GM23248 (cell line): ENCODE measurements around the gene NCF4. TPM values are rescaled to one million over a fixed set of nuclear protein-coding genes. Genes with fewer than 3 reads are reported as not detected.

Source experiments
- DNase-seq: peaks from one replicate; pipeline ENCODE4 v3.0.0-alpha.2; 2015
- H2AFZ ChIP-seq: fragments of 200-600 bp; sonication (generic); 2 replicates; pipeline ENCODE4 v1.6.1; 2016; ENCODE audit warnings: antibody characterized with exemption
- H3F3A ChIP-seq: fragments of 200-600 bp; sonication (generic); 2 replicates; pipeline ENCODE4 v1.6.1; 2016; ENCODE audit warnings: mild to moderate bottlenecking, antibody characterized with exemption, mixed run types; ENCODE audit not compliant: insufficient read depth
- H3K27ac ChIP-seq: fragments of 200-600 bp; sonication (generic); 2 replicates; pipeline ENCODE4 v1.5.1; 2016; ENCODE audit warnings: mild to moderate bottlenecking
- H3K27me3 ChIP-seq: fragments of 200-600 bp; sonication (generic); replicated peaks from 2 replicates; pipeline ENCODE4 v1.6.1; 2016; ENCODE audit warnings: mild to moderate bottlenecking; ENCODE audit not compliant: insufficient read depth
- H3K36me3 ChIP-seq: fragments of 200-600 bp; sonication (generic); 2 replicates; pipeline ENCODE4 v1.6.1; 2016; ENCODE audit warnings: low read depth, mild to moderate bottlenecking
- H3K4me1 ChIP-seq: fragments of 200-600 bp; sonication (generic); 2 replicates; pipeline ENCODE4 v1.6.1; 2016; ENCODE audit warnings: mild to moderate bottlenecking; ENCODE audit not compliant: insufficient read depth
- H3K4me2 ChIP-seq: fragments of 200-600 bp; sonication (generic); one replicate; pipeline ENCODE4 v1.6.1; 2016; ENCODE audit warnings: mild to moderate bottlenecking; ENCODE audit not compliant: unreplicated experiment
- H3K4me3 ChIP-seq: fragments of 200-600 bp; sonication (generic); 2 replicates; pipeline ENCODE4 v1.5.1; 2016; ENCODE audit warnings: mild to moderate bottlenecking
- H3K79me2 ChIP-seq: fragments of 200-600 bp; sonication (generic); 2 replicates; pipeline ENCODE4 v1.6.1; 2016; ENCODE audit warnings: mild to moderate bottlenecking; ENCODE audit not compliant: insufficient read depth
- H3K9ac ChIP-seq: fragments of 200-600 bp; sonication (generic); 2 replicates; pipeline ENCODE4 v1.6.1; 2016; ENCODE audit warnings: mild to moderate bottlenecking
- H3K9me2 ChIP-seq: fragments of 200-600 bp; sonication (generic); 2 replicates; pipeline ENCODE4 v1.6.1; 2016; ENCODE audit warnings: mixed run types, mild to moderate bottlenecking, moderate library complexity; ENCODE audit not compliant: insufficient read depth
- H3K9me3 ChIP-seq: fragments of 200-600 bp; sonication (generic); one replicate; pipeline ENCODE4 v1.6.1; 2017; ENCODE audit warnings: low read depth
- H4K20me1 ChIP-seq: fragments of 200-600 bp; sonication (generic); 2 replicates; pipeline ENCODE4 v1.6.0; 2016; ENCODE audit not compliant: insufficient read depth
- EZH2 ChIP-seq: fragments of 200-600 bp; sonication (generic); IDR thresholded peaks from 2 replicates; pipeline ENCODE4 v1.6.1; 2018; ENCODE audit warnings: antibody characterized with exemption, mild to moderate bottlenecking; ENCODE audit not compliant: insufficient read depth, poor library complexity, severe bottlenecking
- EZH2phosphoT487 ChIP-seq: fragments of 200-600 bp; sonication (generic); IDR thresholded peaks from 2 replicates; pipeline ENCODE4 v1.6.1; 2018; ENCODE audit warnings: antibody characterized with exemption, moderate library complexity, mild to moderate bottlenecking, low read depth; ENCODE audit not compliant: insufficient read depth
- WGBS, 2 experiments: methylation state at CpG; one replicate each; pipeline ENCODE4 v1.1.6; 2015 to 2017; ENCODE audit warnings: low lambda C conversion rate in 2 of 2, low coverage in 1 of 2; ENCODE audit errors: missing lambda C conversion rate in 2 of 2; 5-methylcytosine and 5-hydroxymethylcytosine counted together
- in situ Hi-C: fragments of 300-500 bp; cut with MboI; formaldehyde crosslinking; loops from 2 replicates; pipeline ENCODE4 v1.15.0; 2020
- polyA plus RNA-seq: library from polyadenylated mRNA; unstranded; fragments of >200 nt; fragmentation: Nextera tagmentation; extraction: Ambion mirVana; gene quantifications from 2 replicates; pipeline ENCODE4 v1.2.1, GENCODE V29; 2016
- total RNA-seq: library from RNA; depleted of rRNA; stranded (reverse); fragments of >200 nt; shearing (Covaris generic); gene quantifications from 2 replicates; pipeline ENCODE4 v1.2.3, GENCODE V29; 2014

The NCF4 gene
- total and polyA plus RNA-seq, 2 experiments from 2014 or later = not detected

- H4K20me1 ChIP-seq = no peaks in the 10 kb centered on the region
- no peaks in the 10 kb centered on the region for H3F3A ChIP-seq
- TF ChIP-seq EZH2phosphoT487 (no peak), EZH2 (no peak)
- H3K9ac ChIP-seq = no peak overlapping the region
- 38 to 48% methylated on average over 11 of the region's 11 CpGs for WGBS, 2 experiments
- H2AFZ ChIP-seq = no peak overlapping the region
- H3K4me1 ChIP-seq = no peaks in the 10 kb centered on the region
- H3K4me3 ChIP-seq = no peak overlapping the region
- no peaks in the 10 kb centered on the region for H3K36me3 ChIP-seq
- peaks cover 14% of the 10 kb centered on the region for H3K27me3 ChIP-seq
- no peaks in the 10 kb centered on the region for H3K9me2 ChIP-seq
- in situ Hi-C loops = loop anchor here (10.0 kb wide), 1 partner anchor 112 kb away; no protein-coding TSS in a partner anchor
- no peak for DNase-seq
- no peak overlapping the region for H3K27ac ChIP-seq
- no peaks in the 10 kb centered on the region for H3K9me3 ChIP-seq
- no peak overlapping the region for H3K4me2 ChIP-seq
- no peaks in the 10 kb centered on the region for H3K79me2 ChIP-seq
Observed at GRCh38 chr22:36863281-36863680, 2.5 kb downstream of the NCF4 start.

GRCh38 chr22:36863979-36864378 is 3.2 kb downstream of the NCF4 start:
- WGBS, 2 experiments = 64 to 66% methylated on average over 6 of the region's 6 CpGs
- in situ Hi-C loops = loop anchor here (10.0 kb wide), 1 partner anchor 111 kb away; no protein-coding TSS in a partner anchor
- TF ChIP-seq EZH2 (no peak), EZH2phosphoT487 (no peak)

GRCh38 chr22:36864454-36865215 is 3.8 kb downstream of the NCF4 start:
- Histone ChIP-seq H3K4me3 (no peak overlapping the region), H2AFZ (no peak overlapping the region), H3F3A (no peaks in the 10 kb centered on the region), H3K79me2 (no peaks in the 10 kb centered on the region), H3K27ac (no peak overlapping the region), H3K4me1 (no peaks in the 10 kb centered on the region), H3K9me3 (no peaks in the 10 kb centered on the region), H3K36me3 (no peaks in the 10 kb centered on the region), H4K20me1 (no peaks in the 10 kb centered on the region), H3K9me2 (no peaks in the 10 kb centered on the region), H3K27me3 (peaks cover 8% of the 10 kb centered on the region), H3K9ac (no peak overlapping the region), H3K4me2 (no peak overlapping the region)
- 67 to 68% methylated on average over 14 of the region's 14 CpGs for WGBS, 2 experiments
- in situ Hi-C loops = loop anchor here (10.0 kb wide), 1 partner anchor 110 kb away; no protein-coding TSS in a partner anchor
- no peak for DNase-seq
- no peak for TF ChIP-seq EZH2
- TF ChIP-seq EZH2phosphoT487 = no peak

More at GRCh38 chr22:36863979-36864378, 3.2 kb downstream of the NCF4 start:
- no peaks in the 10 kb centered on the region for H3K36me3 ChIP-seq
- H3F3A ChIP-seq = no peaks in the 10 kb centered on the region
- peaks cover 11% of the 10 kb centered on the region for H3K27me3 ChIP-seq
- H2AFZ ChIP-seq = no peak overlapping the region
- H3K27ac ChIP-seq = no peak overlapping the region
- no peaks in the 10 kb centered on the region for H3K4me1 ChIP-seq
- H3K9me3 ChIP-seq = no peaks in the 10 kb centered on the region
- no peaks in the 10 kb centered on the region for H3K9me2 ChIP-seq
- H3K79me2 ChIP-seq = no peaks in the 10 kb centered on the region
- no peak for DNase-seq
- no peak overlapping the region for H3K9ac ChIP-seq
- no peak overlapping the region for H3K4me2 ChIP-seq
- H4K20me1 ChIP-seq = no peaks in the 10 kb centered on the region
- no peak overlapping the region for H3K4me3 ChIP-seq

GRCh38 chr22:36865346-36865745 is 4.5 kb downstream of the NCF4 start:
- in situ Hi-C loops = loop anchor here (10.0 kb wide), 1 partner anchor 109 kb away; no protein-coding TSS in a partner anchor
- TF ChIP-seq EZH2phosphoT487 = no peak
- no peak for TF ChIP-seq EZH2

More at GRCh38 chr22:36865346-36865745, 4.5 kb downstream of the NCF4 start:
- no peak overlapping the region for H3K9ac ChIP-seq
- peaks cover 8% of the 10 kb centered on the region for H3K27me3 ChIP-seq
- H3K4me2 ChIP-seq = no peak overlapping the region
- no peaks in the 10 kb centered on the region for H3K79me2 ChIP-seq
- H3K36me3 ChIP-seq = no peaks in the 10 kb centered on the region
- H3F3A ChIP-seq = no peaks in the 10 kb centered on the region
- H3K4me1 ChIP-seq = no peaks in the 10 kb centered on the region
- H3K9me3 ChIP-seq = no peaks in the 10 kb centered on the region
- H3K4me3 ChIP-seq = no peak overlapping the region
- WGBS, 2 experiments = 13 to 19% methylated on average over 13 of the region's 13 CpGs
- H4K20me1 ChIP-seq = no peaks in the 10 kb centered on the region
- no peak overlapping the region for H2AFZ ChIP-seq
- no peaks in the 10 kb centered on the region for H3K9me2 ChIP-seq
- H3K27ac ChIP-seq = no peak overlapping the region
- peak; percentile 55 for DNase-seq
